ENCODE data around the gene GSTO2. TPM values are rescaled to one million over a fixed set of nuclear protein-coding genes. Genes with fewer than 3 reads are reported as not detected.

Gene GSTO2
- total RNA-seq, 1 experiment from 2014 or later = 25.7 TPM

GRCh38 chr10:104273286-104273685, 4.3 kb downstream of the GSTO2 start:
- no peak for TF ChIP-seq CTCF (IDR thresholded peaks at IDR 0.05; ENCODE audit: unreplicated experiment)
- no peak for DNase-seq
- intact Hi-C loops (cut with micrococcal nuclease; ENCODE audit: unreplicated experiment) = no loop called here
- CTCF ChIA-PET = interaction anchor here (0.9 kb wide), 1 partner anchor 19 kb away, joined by 3 read pairs; the partner anchor contains the start of gene GSTO1
- no TSS peak for BruUV-seq (replicated peaks)
- peaks cover 26% of the 10 kb centered on the region for H3K36me3 Mint-ChIP-seq (ENCODE audit: insufficient read depth, unreplicated experiment)
- peaks cover 5% of the 10 kb centered on the region for H3K4me1 Mint-ChIP-seq (ENCODE audit: low read depth, unreplicated experiment)
- H3K27me3 Mint-ChIP-seq (ENCODE audit: unreplicated experiment) = no peaks in the 10 kb centered on the region
- no peak overlapping the region for H3K4me3 Mint-ChIP-seq (ENCODE audit: low read depth, unreplicated experiment)
- H3K9me3 Mint-ChIP-seq (ENCODE audit: low read depth, unreplicated experiment) = no peaks in the 10 kb centered on the region
- H3K27ac Mint-ChIP-seq (ENCODE audit: unreplicated experiment) = no peak overlapping the region

GRCh38 chr10:104273899-104274575, 5.1 kb downstream of the GSTO2 start:
- Mint-ChIP-seq H3K9me3 (ENCODE audit: low read depth, unreplicated experiment) (no peaks in the 10 kb centered on the region), H3K27ac (ENCODE audit: unreplicated experiment) (no peak overlapping the region), H3K4me3 (ENCODE audit: low read depth, unreplicated experiment) (peak overlapping the region; percentile 87), H3K36me3 (ENCODE audit: insufficient read depth, unreplicated experiment) (peaks cover 19% of the 10 kb centered on the region), H3K27me3 (ENCODE audit: unreplicated experiment) (no peaks in the 10 kb centered on the region), H3K4me1 (ENCODE audit: low read depth, unreplicated experiment) (peaks cover 5% of the 10 kb centered on the region)
- no peak for TF ChIP-seq CTCF (IDR thresholded peaks at IDR 0.05; ENCODE audit: unreplicated experiment)
- intact Hi-C loops (cut with micrococcal nuclease; ENCODE audit: unreplicated experiment) = no loop called here
- DNase-seq = no peak
- BruUV-seq (replicated peaks) = no TSS peak
- CTCF ChIA-PET = interaction anchor here (0.8 to 1.7 kb wide), 10 partner anchors 10 to 386 kb away, joined by 3 to 13 read pairs (median 4); partner anchors contain the start of genes CFAP58, GSTO1 and ITPRIP

GRCh38 chr10:104274762-104275721, 6.1 kb downstream of the GSTO2 start:
- Mint-ChIP-seq H3K4me3 (ENCODE audit: low read depth, unreplicated experiment) (peak overlapping the region; percentile 87), H3K4me1 (ENCODE audit: low read depth, unreplicated experiment) (peaks cover 5% of the 10 kb centered on the region), H3K9me3 (ENCODE audit: low read depth, unreplicated experiment) (no peaks in the 10 kb centered on the region), H3K36me3 (ENCODE audit: insufficient read depth, unreplicated experiment) (peaks cover 14% of the 10 kb centered on the region), H3K27ac (ENCODE audit: unreplicated experiment) (peak overlapping the region; percentile 69), H3K27me3 (ENCODE audit: unreplicated experiment) (no peaks in the 10 kb centered on the region)
- TF ChIP-seq CTCF (IDR thresholded peaks at IDR 0.05; ENCODE audit: unreplicated experiment) = peak; percentile 64
- intact Hi-C loops (cut with micrococcal nuclease; ENCODE audit: unreplicated experiment) = no loop called here
- DNase-seq = peak; percentile 68
- BruUV-seq (replicated peaks) = TSS peak; percentile 48
- CTCF ChIA-PET = interaction anchor here (0.6 to 1.7 kb wide), 14 partner anchors 11 to 387 kb away, joined by 3 to 13 read pairs (median 4); partner anchors contain the start of genes CFAP58, GSTO1, ITPRIP and SFR1

- DNase-seq = no peak
- no TSS peak for BruUV-seq (replicated peaks)
- Mint-ChIP-seq H3K9me3 (ENCODE audit: low read depth, unreplicated experiment) (no peaks in the 10 kb centered on the region), H3K4me3 (ENCODE audit: low read depth, unreplicated experiment) (no peak overlapping the region), H3K36me3 (ENCODE audit: insufficient read depth, unreplicated experiment) (peaks cover 14% of the 10 kb centered on the region), H3K27ac (ENCODE audit: unreplicated experiment) (no peak overlapping the region), H3K4me1 (ENCODE audit: low read depth, unreplicated experiment) (peaks cover 5% of the 10 kb centered on the region), H3K27me3 (ENCODE audit: unreplicated experiment) (no peaks in the 10 kb centered on the region)
- no peak for TF ChIP-seq CTCF (IDR thresholded peaks at IDR 0.05; ENCODE audit: unreplicated experiment)
- CTCF ChIA-PET = interaction anchor here (0.9 kb wide), 1 partner anchor 10 kb away, joined by 4 read pairs; no protein-coding TSS in a partner anchor
- intact Hi-C loops (cut with micrococcal nuclease; ENCODE audit: unreplicated experiment) = no loop called here
These were observed 7.2 kb downstream of the GSTO2 start for GRCh38 chr10:104276192-104276591.
